ENCODE data around the gene RCOR3.

DNA sequence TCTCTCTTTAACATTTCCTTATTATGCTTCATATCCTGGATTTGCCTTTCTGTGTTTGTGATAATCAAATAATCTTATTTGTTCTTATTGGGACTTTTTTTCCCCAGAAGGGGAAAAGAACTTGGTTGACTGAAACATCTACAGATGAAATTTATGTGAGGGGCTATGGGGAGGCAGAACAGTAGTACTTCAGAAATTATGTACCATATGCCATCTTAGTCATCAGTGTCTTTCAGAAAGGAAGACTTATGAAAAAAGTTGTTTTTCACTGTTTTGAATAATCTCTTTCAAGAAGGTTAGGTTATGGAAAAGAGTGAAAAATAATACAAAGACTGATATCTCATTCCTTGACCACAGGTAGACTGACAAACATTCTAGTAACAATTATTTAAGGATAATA, 37.2 kb downstream of the RCOR3 start:
- TF ChIP-seq, protein P1, sequence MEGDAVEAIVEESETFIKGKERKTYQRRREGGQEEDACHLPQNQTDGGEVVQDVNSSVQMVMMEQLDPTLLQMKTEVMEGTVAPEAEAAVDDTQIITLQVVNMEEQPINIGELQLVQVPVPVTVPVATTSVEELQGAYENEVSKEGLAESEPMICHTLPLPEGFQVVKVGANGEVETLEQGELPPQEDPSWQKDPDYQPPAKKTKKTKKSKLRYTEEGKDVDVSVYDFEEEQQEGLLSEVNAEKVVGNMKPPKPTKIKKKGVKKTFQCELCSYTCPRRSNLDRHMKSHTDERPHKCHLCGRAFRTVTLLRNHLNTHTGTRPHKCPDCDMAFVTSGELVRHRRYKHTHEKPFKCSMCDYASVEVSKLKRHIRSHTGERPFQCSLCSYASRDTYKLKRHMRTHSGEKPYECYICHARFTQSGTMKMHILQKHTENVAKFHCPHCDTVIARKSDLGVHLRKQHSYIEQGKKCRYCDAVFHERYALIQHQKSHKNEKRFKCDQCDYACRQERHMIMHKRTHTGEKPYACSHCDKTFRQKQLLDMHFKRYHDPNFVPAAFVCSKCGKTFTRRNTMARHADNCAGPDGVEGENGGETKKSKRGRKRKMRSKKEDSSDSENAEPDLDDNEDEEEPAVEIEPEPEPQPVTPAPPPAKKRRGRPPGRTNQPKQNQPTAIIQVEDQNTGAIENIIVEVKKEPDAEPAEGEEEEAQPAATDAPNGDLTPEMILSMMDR (IDR thresholded peaks at IDR 0.05; ENCODE audit: low read length): no peak
- TF ChIP-seq EZH2 (optimal IDR thresholded peaks at IDR 0.05; ENCODE audit: low read depth, low read length) (no peak), EZH2phosphoT487 (IDR thresholded peaks at IDR 0.05; ENCODE audit: low read length) (no peak)

All from MM.1S (cell line).